GM06990 (cell line): ENCODE measurements around the gene OR5K4.

Experiments
- DNase-seq: peaks from one replicate; pipeline ENCODE4 v3.0.0-alpha.2; 2011; ENCODE audit not compliant: insufficient read length; ENCODE audit errors: extremely low read depth
- H3K27me3 ChIP-seq: replicated peaks from 2 replicates; pipeline ENCODE4 v1.6.0; 2011; ENCODE audit warnings: low read length; ENCODE audit not compliant: control insufficient read depth, insufficient read depth
- H3K36me3 ChIP-seq: 2 replicates; pipeline ENCODE4 v1.5.1; 2011; ENCODE audit warnings: low read length; ENCODE audit not compliant: control insufficient read depth, insufficient read depth
- H3K4me3 ChIP-seq: replicated peaks from 2 replicates; pipeline ENCODE4 v1.5.1; 2011; ENCODE audit warnings: low read depth, mild to moderate bottlenecking, control low read depth, low read length
- TF ChIP-seq, protein P1 (sequence below): IDR thresholded peaks from 2 replicates; pipeline ENCODE4 v1.5.1; 2011; ENCODE audit warnings: low read length, control low read depth, mild to moderate bottlenecking, inconsistent platforms; ENCODE audit not compliant: insufficient read depth, poor library complexity, severe bottlenecking

The OR5K4 gene

DNA sequence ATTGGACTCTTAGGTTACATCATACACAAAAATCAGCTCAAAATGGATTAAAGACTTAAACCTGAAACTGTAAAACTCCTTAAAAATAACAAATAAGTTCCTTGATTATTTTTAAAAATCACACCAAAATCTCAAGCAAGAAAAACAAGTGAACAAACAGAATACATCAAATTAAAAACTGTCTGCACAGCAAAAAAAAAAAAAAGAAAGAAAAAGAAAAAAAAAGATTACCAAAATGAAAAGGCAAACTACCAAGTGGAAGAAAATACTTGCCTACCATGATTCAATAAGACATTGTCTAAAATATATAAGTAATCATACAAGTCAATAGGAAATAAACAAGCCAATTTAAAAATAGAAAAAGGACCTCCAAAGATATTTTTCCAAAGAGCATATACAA lies 17.5 kb downstream of the OR5K4 start:
- H3K36me3 ChIP-seq: no peaks in the 10 kb centered on the region
- no peaks in the 10 kb centered on the region for H3K27me3 ChIP-seq
- TF ChIP-seq, protein P1, sequence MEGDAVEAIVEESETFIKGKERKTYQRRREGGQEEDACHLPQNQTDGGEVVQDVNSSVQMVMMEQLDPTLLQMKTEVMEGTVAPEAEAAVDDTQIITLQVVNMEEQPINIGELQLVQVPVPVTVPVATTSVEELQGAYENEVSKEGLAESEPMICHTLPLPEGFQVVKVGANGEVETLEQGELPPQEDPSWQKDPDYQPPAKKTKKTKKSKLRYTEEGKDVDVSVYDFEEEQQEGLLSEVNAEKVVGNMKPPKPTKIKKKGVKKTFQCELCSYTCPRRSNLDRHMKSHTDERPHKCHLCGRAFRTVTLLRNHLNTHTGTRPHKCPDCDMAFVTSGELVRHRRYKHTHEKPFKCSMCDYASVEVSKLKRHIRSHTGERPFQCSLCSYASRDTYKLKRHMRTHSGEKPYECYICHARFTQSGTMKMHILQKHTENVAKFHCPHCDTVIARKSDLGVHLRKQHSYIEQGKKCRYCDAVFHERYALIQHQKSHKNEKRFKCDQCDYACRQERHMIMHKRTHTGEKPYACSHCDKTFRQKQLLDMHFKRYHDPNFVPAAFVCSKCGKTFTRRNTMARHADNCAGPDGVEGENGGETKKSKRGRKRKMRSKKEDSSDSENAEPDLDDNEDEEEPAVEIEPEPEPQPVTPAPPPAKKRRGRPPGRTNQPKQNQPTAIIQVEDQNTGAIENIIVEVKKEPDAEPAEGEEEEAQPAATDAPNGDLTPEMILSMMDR: no peak
- no peak overlapping the region for H3K4me3 ChIP-seq
- DNase-seq: no peak

DNA sequence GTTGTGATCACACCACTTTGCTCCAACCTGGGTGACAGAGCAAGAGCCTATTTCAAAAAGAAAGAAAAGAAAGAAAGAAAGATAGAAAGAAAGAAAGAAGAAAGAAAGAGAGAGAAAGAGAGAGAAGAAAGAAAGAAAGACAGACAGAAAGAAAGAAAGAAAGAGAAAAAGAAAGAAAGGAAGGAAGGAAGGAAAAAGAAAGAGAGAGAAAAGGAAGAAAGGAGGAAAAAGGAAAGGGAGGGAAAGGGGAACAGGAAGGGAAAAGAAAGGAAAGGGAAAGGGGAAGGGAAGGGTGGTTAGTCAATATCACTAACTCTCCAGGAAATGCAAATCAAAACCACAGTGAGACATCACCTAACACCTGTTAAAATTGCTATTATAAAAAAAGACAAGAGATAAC lies 18.2 kb downstream of the OR5K4 start:
- Histone ChIP-seq H3K4me3 (no peak overlapping the region), H3K27me3 (no peaks in the 10 kb centered on the region), H3K36me3 (no peaks in the 10 kb centered on the region)
- TF ChIP-seq, protein P1: no peak
- DNase-seq: no peak

DNA sequence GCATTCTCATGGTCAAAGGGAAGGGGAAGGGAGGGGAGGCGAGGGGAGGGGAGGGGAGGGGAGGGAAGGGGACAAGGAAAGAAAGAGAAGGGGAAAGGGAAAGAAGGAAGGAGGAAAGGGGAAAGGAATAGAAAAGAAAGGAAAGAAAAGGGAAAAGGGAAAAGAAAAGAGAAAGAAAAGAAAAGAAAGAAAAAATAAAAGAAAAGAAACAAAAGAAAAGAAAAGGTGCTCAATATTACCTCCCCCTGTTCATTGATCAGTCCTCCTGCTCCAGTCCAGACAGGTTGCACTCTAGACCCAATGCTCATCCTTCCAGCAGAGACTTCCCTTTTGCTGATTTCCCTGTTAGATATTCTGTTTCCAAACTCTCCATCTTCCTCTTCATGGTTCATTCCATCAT lies 18.8 kb downstream of the OR5K4 start:
- TF ChIP-seq, protein P1: no peak
- H3K36me3 ChIP-seq: no peaks in the 10 kb centered on the region
- DNase-seq: no peak
- no peak overlapping the region for H3K4me3 ChIP-seq
- H3K27me3 ChIP-seq: no peaks in the 10 kb centered on the region

DNA sequence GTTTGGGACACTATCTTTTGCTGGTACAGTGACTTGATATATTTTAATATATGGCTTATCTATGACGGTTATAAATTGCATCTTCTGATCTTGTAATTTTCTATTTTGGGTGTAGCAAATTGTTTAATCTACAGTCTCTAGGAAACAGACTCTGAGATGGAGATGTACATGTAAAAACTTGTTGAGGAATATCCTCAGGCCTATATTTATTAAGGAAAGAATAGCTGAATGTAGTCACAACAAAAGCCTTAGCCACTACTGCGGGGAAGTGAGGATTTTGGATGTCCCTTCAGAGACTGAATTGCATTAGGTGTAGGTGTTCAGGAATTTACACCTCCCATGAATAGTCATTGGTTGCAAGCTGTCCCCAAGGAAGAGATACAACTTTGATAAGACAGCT lies 23.0 kb downstream of the OR5K4 start:
- no peak for DNase-seq
- no peak overlapping the region for H3K4me3 ChIP-seq
- TF ChIP-seq, protein P1: no peak
- H3K36me3 ChIP-seq: no peaks in the 10 kb centered on the region
- H3K27me3 ChIP-seq: no peaks in the 10 kb centered on the region

DNA sequence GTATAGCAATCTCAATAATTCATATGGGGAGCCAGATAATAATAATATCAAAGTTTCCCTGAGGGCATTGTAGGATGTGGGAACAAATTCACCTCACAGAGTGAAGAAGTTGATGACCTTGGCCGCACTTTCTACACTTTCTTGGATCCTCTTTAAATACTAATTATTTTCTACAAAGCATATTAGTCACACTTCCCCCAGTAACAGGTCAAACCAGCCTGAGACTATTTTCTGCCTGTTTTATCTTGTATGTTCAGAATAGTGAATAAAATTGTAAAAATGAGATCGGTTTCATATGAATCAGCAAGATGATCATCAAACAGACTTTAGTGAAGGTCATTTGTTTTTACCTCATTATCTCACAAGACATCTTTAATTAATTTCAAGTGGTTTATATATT lies 34.5 kb downstream of the OR5K4 start:
- DNase-seq: no peak
- TF ChIP-seq, protein P1: no peak
- H3K4me3 ChIP-seq: no peak overlapping the region
- H3K27me3 ChIP-seq: no peaks in the 10 kb centered on the region
- no peaks in the 10 kb centered on the region for H3K36me3 ChIP-seq

DNA sequence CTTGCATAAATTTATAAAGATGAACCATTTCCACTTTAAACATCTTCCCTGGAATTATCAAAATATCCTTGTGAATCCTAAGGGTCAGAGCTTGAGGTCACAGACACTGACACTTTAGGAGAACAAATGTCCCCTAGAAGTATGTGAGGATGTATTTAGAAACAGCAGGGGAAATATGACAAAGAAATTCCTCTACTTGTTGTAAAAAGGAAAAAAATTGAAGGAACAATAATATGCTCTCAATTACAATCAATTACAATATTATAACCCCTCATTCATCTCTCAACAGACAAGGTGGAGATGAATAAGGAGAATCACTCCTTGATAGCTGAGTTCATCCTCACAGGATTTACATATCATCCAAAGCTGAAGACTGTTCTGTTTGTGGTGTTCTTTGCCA lies 36.7 kb downstream of the OR5K4 start, which contains the start of gene OR5K3:
Gene OR5K3 (plus strand): TSS at position 301 of the 400 bp plus-strand sequence. CDS start 0 bp downstream, at position 301.
- no peak within 1 kb of the TSS for H3K4me3 ChIP-seq
- TF ChIP-seq, protein P1: no peak
- no peaks in the 10 kb centered on the region for H3K27me3 ChIP-seq
- no peak for DNase-seq
- H3K36me3 ChIP-seq: no peaks in the 10 kb centered on the region
